Liver (tissue), 9 donors: ENCODE data around the gene UNC5CL. TPM values are rescaled to one million over a fixed set of nuclear protein-coding genes. Genes with fewer than 3 reads are reported as not detected.

Experiments used
- DNase-seq: peaks from one replicate; pipeline ENCODE4 v3.0.0-alpha.2; 2017; ENCODE audit warnings: low spot score
- H3K27ac ChIP-seq, 2 donors: one replicate each; pipeline ENCODE4 v1.7.0; 2013; ENCODE audit warnings: inconsistent platforms in 2 of 2, low read length in 2 of 2, control low read depth in 1 of 2, low read depth in 1 of 2, mild to moderate bottlenecking in 1 of 2
- H3K27me3 ChIP-seq, 4 donors: one replicate each; pipeline versions ENCODE4 v1.6.1 to v1.7.0; 2013; ENCODE audit warnings: low read length in 3 of 4, inconsistent platforms in 1 of 4, mild to moderate bottlenecking in 1 of 4, moderate library complexity in 1 of 4; ENCODE audit not compliant: control insufficient read depth in 4 of 4, insufficient read depth in 4 of 4
- H3K36me3 ChIP-seq, 4 donors: one replicate each; pipeline versions ENCODE4 v1.6.1 to v1.7.0; 2013; ENCODE audit warnings: low read length in 3 of 4, mild to moderate bottlenecking in 3 of 4, low read depth in 1 of 4, moderate library complexity in 1 of 4; ENCODE audit not compliant: control insufficient read depth in 4 of 4, insufficient read depth in 3 of 4
- H3K4me1 ChIP-seq, 4 donors: one replicate each; pipeline versions ENCODE4 v1.6.1 to v1.7.0; 2013; ENCODE audit warnings: low read length in 3 of 4, mild to moderate bottlenecking in 3 of 4, moderate library complexity in 1 of 4; ENCODE audit not compliant: control insufficient read depth in 4 of 4, insufficient read depth in 4 of 4
- H3K4me3 ChIP-seq, 3 donors: one replicate each; pipeline versions ENCODE4 v1.6.1 to v1.7.0; 2013; ENCODE audit warnings: low read length in 3 of 3, control low read depth in 1 of 3, low read depth in 1 of 3, mild to moderate bottlenecking in 1 of 3
- H3K9ac ChIP-seq, 2 donors: one replicate each; pipeline ENCODE4 v1.7.0; 2013; ENCODE audit warnings: low read length in 2 of 2, mild to moderate bottlenecking in 2 of 2, moderate library complexity in 2 of 2, control low read depth in 1 of 2, low read depth in 1 of 2
- H3K9me3 ChIP-seq, 4 donors: one replicate each; pipeline versions ENCODE4 v1.6.1 to v1.7.0; 2013; ENCODE audit warnings: low read length in 3 of 4; ENCODE audit not compliant: control insufficient read depth in 4 of 4
- EGR1 ChIP-seq, 2 donors: IDR thresholded peaks; 2 replicates each; pipeline ENCODE4 v1.6.1; 2016 to 2018; ENCODE audit warnings: antibody characterized with exemption in 2 of 2, low read depth in 2 of 2
- FOXA2 ChIP-seq: IDR thresholded peaks from 2 replicates; pipeline ENCODE4 v1.6.1; 2016; ENCODE audit warnings: antibody characterized with exemption
- HNF4A ChIP-seq, 2 donors: conservative IDR thresholded peaks; 2 replicates each; pipeline ENCODE4 v1.6.1; 2016; ENCODE audit warnings: antibody characterized with exemption in 2 of 2, mild to moderate bottlenecking in 2 of 2
- HNF4G ChIP-seq: IDR thresholded peaks from 2 replicates; pipeline ENCODE4 v1.6.1; 2016; ENCODE audit warnings: antibody characterized with exemption
- JUND ChIP-seq, 2 donors: IDR thresholded peaks; 2 replicates each; pipeline ENCODE4 v1.6.1; 2016; ENCODE audit warnings: antibody characterized with exemption in 2 of 2
- RAD21 ChIP-seq, 2 donors: IDR thresholded peaks; 2 replicates each; pipeline ENCODE4 v1.6.1; 2016; ENCODE audit warnings: antibody characterized with exemption in 2 of 2, mild to moderate bottlenecking in 2 of 2
- RXRA ChIP-seq, 2 donors: IDR thresholded peaks; 2 replicates each; pipeline ENCODE4 v1.6.1; 2017 to 2018; ENCODE audit warnings: antibody characterized with exemption in 2 of 2, mild to moderate bottlenecking in 1 of 2
- WGBS: extraction: QIAGEN DNeasy Blood & Tissue Kit; methylation state at CpG from one replicate; pipeline ENCODE4 v1.1.7; 2013; 5-methylcytosine and 5-hydroxymethylcytosine counted together
- polyA plus RNA-seq, 2 donors: library from polyadenylated mRNA; stranded (reverse) in 1 of 2; unstranded in 1 of 2; fragments of 200-250 nt in 1 of 2; fragments of >200 nt in 1 of 2; fragmentation: Nextera tagmentation in 1 of 2; extraction: Ambion mirVana in 1 of 2; gene quantifications; one replicate each; pipeline versions ENCODE4 v1.2.1 to v1.2.3, GENCODE V29; 2013 to 2015
- total RNA-seq, 2 donors: library from RNA; depleted of rRNA; stranded (reverse); fragments of >200 nt; gene quantifications; one replicate each; pipeline ENCODE4 v1.2.3, GENCODE V29; 2014
- TF ChIP-seq, protein P1 (sequence below): IDR thresholded peaks from 2 replicates; pipeline ENCODE4 v1.6.1; 2016; ENCODE audit warnings: antibody characterized with exemption, mild to moderate bottlenecking
- TF ChIP-seq, protein P2 (sequence below): IDR thresholded peaks from 2 replicates; pipeline ENCODE4 v1.6.1; 2016; ENCODE audit warnings: antibody characterized with exemption
- TF ChIP-seq, protein P3 (sequence below): IDR thresholded peaks from 2 replicates; pipeline ENCODE4 v1.6.1; 2016; ENCODE audit warnings: antibody characterized with exemption
- TF ChIP-seq, protein P4 (sequence below): IDR thresholded peaks from 2 replicates; pipeline ENCODE4 v1.6.1; 2016; ENCODE audit warnings: antibody characterized with exemption
- donor health status: healthy.
- donor health status: healthy.
- donor health status: healthy.
- donor health status: healthy.
- donor health status: healthy.

Gene UNC5CL
- total and polyA plus RNA-seq, 4 donors, result 4.7 to 41.9 (median 17.2) TPM

DNA sequence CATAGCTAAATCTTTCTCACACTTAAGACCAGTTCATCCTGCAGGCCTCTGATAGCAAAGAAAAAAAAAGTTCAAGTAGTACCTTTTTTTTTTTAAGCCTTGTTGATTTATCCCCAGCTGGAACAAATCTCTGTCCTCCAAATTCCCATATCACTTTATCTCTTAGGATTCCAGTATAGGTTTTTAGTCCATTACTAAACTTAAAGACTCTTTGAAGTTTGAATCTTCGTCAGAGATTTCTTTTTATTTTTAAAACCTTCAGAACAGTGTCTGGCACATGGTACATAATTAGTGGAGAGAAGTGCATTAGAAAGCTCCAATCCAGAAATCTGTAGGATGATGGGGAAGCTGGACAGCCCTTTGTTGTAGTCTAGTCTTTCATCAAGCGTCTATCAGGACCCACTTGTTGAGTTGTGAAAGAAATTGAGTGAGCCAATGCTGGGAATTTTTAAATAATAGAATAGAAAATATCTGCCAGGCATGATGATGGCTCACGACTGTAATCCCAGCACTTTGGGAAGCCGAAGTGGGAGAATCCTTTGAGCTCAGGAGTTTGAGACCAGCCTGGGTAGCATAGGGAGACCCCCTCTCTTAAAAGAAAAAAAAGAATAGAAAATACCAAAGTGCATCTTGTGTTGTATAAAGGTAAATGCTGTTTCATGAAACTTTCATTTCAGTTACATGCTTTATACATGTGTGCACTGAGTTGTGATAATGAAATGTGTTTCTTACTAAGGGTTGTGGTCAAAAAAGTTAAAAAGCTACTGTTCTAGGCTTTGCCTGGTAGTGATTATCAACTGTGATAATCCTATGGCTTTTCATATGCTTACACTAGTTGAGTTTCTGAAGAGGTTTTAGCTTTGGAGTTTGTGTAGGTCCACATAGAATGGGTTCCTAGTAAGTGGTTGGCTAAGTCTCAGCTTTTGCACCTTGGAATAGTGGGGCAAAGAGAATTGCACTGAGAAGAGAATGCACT, 36.9 kb upstream of the UNC5CL start:
- WGBS, result 93% methylated on average over 4 of the region's 4 CpGs
- TF ChIP-seq HNF4A (conservative IDR thresholded peaks at IDR 0.05), result no peak
- TF ChIP-seq, protein P1, sequence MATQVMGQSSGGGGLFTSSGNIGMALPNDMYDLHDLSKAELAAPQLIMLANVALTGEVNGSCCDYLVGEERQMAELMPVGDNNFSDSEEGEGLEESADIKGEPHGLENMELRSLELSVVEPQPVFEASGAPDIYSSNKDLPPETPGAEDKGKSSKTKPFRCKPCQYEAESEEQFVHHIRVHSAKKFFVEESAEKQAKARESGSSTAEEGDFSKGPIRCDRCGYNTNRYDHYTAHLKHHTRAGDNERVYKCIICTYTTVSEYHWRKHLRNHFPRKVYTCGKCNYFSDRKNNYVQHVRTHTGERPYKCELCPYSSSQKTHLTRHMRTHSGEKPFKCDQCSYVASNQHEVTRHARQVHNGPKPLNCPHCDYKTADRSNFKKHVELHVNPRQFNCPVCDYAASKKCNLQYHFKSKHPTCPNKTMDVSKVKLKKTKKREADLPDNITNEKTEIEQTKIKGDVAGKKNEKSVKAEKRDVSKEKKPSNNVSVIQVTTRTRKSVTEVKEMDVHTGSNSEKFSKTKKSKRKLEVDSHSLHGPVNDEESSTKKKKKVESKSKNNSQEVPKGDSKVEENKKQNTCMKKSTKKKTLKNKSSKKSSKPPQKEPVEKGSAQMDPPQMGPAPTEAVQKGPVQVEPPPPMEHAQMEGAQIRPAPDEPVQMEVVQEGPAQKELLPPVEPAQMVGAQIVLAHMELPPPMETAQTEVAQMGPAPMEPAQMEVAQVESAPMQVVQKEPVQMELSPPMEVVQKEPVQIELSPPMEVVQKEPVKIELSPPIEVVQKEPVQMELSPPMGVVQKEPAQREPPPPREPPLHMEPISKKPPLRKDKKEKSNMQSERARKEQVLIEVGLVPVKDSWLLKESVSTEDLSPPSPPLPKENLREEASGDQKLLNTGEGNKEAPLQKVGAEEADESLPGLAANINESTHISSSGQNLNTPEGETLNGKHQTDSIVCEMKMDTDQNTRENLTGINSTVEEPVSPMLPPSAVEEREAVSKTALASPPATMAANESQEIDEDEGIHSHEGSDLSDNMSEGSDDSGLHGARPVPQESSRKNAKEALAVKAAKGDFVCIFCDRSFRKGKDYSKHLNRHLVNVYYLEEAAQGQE, result no peak
- no peak for TF ChIP-seq RAD21 (IDR thresholded peaks at IDR 0.05)
- DNase-seq, result no peak
- peaks cover 1 to 36% (median 29%) of the 10 kb centered on the region in 4 donors for H3K4me1 ChIP-seq
- H3K9me3 ChIP-seq, result no peaks in the 10 kb centered on the region
- H3K36me3 ChIP-seq, result peaks cover 5 to 17% (median 8%) of the 10 kb centered on the region in 4 donors
- peak overlapping the region in 1 of 2 donors; percentile 99 for H3K27ac ChIP-seq
- no peak overlapping the region for H3K9ac ChIP-seq
- H3K27me3 ChIP-seq, result no peaks in the 10 kb centered on the region
- H3K4me3 ChIP-seq, result no peak overlapping the region

DNA sequence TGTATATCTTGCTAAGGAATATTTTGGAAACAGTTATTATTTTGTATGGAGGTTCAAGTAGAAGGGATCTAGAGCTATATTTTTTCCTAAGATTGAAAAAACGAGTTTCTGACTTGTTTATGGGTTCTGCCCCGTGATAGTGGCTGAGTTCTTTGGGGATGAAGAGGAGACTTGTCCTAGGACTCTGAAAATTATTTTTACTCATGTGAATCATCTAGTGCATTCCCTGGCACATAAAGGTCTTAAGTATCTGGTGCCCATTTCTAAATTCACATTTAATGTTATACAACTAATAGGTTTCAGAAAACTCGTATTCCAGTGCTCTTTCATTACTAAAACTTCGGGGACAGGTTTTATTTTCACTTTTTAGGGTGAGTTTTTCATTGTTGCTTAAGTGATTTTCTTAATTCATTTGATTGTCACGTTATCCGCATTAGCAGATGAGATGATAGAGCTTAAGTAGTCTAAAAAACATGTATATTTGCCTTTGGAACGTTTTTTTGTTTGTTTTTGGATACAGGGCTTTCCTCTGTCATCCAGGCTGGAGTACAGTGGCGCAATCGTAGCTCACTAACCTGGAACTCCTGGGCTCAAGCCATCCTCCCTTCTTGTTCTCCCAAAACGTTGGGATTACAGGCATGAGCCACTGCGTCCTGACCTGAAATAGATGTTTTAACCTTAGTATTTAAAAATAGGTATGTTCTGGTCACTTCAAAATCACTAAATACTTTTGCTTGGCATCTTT, 35.8 kb upstream of the UNC5CL start:
- H3K4me3 ChIP-seq, result peak overlapping the region; percentile 84 to 93 (median 84)
- no peak for TF ChIP-seq HNF4G
- no peak for TF ChIP-seq JUND (IDR thresholded peaks at IDR 0.05)
- TF ChIP-seq EGR1 (IDR thresholded peaks at IDR 0.05; ENCODE audit: low read depth in 2 of 2), result peak in 1 of 2 donors; percentile 25
- TF ChIP-seq, protein P2, sequence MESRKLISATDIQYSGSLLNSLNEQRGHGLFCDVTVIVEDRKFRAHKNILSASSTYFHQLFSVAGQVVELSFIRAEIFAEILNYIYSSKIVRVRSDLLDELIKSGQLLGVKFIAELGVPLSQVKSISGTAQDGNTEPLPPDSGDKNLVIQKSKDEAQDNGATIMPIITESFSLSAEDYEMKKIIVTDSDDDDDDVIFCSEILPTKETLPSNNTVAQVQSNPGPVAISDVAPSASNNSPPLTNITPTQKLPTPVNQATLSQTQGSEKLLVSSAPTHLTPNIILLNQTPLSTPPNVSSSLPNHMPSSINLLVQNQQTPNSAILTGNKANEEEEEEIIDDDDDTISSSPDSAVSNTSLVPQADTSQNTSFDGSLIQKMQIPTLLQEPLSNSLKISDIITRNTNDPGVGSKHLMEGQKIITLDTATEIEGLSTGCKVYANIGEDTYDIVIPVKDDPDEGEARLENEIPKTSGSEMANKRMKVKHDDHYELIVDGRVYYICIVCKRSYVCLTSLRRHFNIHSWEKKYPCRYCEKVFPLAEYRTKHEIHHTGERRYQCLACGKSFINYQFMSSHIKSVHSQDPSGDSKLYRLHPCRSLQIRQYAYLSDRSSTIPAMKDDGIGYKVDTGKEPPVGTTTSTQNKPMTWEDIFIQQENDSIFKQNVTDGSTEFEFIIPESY, result no peak
- TF ChIP-seq, protein P3, sequence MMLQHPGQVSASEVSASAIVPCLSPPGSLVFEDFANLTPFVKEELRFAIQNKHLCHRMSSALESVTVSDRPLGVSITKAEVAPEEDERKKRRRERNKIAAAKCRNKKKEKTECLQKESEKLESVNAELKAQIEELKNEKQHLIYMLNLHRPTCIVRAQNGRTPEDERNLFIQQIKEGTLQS, result peak; percentile 16
- peak; percentile 12 to 34 for TF ChIP-seq RAD21 (IDR thresholded peaks at IDR 0.05)
- peak; percentile 17 for TF ChIP-seq FOXA2
- peak; percentile 38 to 49 for TF ChIP-seq HNF4A (conservative IDR thresholded peaks at IDR 0.05)
- TF ChIP-seq, protein P4, sequence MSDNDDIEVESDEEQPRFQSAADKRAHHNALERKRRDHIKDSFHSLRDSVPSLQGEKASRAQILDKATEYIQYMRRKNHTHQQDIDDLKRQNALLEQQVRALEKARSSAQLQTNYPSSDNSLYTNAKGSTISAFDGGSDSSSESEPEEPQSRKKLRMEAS, result peak; percentile 7
- TF ChIP-seq, protein P1, result peak; percentile 24
- TF ChIP-seq RXRA (IDR thresholded peaks at IDR 0.05), result peak; percentile 14 to 40
- WGBS, result 26% methylated on average over 11 of the region's 11 CpGs
- peaks cover 1 to 42% (median 34%) of the 10 kb centered on the region in 4 donors for H3K4me1 ChIP-seq
- DNase-seq, result no peak
- no peaks in the 10 kb centered on the region for H3K27me3 ChIP-seq
- H3K27ac ChIP-seq, result peak overlapping the region; percentile 99 to 100
- H3K9me3 ChIP-seq, result no peaks in the 10 kb centered on the region
- H3K9ac ChIP-seq, result peak overlapping the region in 1 of 2 donors; percentile 40
- peaks cover 0 to 7% (median 2%) of the 10 kb centered on the region in 4 donors for H3K36me3 ChIP-seq
